HG02588 (cell line): ENCODE results near the gene ZNF879.

Experiments used
- ATAC-seq: cut with Tn5 transposase; IDR thresholded peaks from one replicate; pipeline ENCODE4 v1.9.1; 2021; ENCODE audit warnings: mild to moderate bottlenecking, moderate library complexity; ENCODE audit not compliant: unreplicated experiment

The ZNF879 gene

DNA sequence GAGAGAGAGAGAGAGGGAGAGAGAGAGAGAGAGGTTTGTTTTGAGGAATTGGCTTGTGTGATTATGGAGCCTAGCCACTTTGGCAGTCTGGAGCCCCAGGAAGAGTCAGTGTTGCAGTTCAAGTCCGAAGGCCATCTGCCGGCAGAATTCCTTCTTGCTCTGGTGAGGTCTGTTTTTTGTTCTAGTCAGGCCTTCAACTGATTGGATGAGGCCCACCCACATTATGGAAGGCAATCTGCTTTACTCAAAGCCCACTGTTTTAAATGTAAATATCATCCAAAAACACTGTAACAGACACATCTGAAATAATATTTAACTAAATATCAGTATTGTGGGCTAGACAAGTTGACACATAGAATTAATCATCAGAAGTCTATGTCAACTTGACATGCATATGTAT, 17.0 kb upstream of the ZNF879 start:
- ATAC-seq: no peak

DNA sequence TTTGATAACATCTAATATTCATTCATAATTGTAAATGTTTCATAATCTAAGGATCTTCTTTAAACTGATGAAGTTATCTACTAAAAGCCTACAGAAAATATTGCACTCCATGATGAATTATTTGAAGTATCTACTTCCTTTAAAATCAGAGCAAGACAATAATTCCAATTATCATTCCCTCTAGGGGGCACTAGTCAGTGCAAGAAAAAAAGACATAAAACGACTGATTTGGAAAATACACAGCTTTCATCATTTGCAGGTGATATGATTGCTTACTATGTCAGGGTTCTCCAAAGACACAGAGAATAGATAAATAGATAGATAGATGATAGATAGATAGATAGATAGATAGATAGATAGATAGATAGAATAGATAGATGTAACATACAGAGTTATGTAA, 14.9 kb upstream of the ZNF879 start:
- no peak for ATAC-seq

- ATAC-seq: no peak
Observed at GRCh38 chr5:179033004-179033580, 9.5 kb downstream of the ZNF879 start.

DNA sequence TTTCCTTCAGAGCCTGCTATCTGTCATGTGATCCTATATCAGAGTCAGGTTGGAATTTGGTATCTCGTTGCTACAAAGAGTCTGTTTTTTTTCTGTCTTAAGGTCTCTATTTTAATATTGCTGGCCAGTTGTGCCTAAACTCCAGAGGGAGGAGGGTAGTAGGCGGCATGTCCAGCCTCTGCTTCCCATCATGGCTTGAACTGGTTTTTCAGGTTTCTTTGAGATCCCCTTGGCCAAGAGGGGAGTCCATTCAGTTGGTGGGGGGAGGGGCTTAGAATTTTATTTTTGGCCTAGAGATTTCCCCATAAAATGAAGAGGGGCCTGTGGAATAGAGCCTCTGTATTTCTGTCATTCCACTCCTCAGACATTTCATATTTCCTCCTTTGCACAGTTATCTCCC, 21.2 kb downstream of the ZNF879 start:
- no peak for ATAC-seq

DNA sequence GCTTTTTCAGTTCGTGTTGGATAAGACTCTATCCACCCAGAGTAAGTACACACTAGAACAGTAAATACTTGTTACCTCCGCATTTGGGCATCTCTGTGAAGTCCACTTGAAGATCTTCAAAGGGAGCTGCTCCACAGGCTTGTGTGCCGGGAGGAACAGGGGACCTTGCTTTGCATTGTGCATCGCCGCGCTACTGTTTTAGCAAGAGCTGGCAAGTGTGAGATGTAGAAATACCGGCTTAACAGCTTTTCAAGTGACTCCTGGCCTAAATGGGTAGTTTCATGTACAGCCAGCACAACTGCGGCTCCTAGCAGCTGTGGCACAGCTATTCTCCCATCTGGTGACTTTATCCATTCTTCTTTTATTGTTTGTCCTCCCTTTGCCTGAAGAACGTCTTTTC, 28.2 kb downstream of the ZNF879 start:
- no peak for ATAC-seq

- no peak for ATAC-seq
Observed at GRCh38 chr5:179054036-179054785, 30.6 kb downstream of the ZNF879 start.

GRCh38 chr5:179054876-179055275, 31.3 kb downstream of the ZNF879 start:
- no peak for ATAC-seq

GRCh38 chr5:179055436-179055835, 31.8 kb downstream of the ZNF879 start:
- ATAC-seq: no peak

GRCh38 chr5:179055841-179056240, 32.2 kb downstream of the ZNF879 start:
- no peak for ATAC-seq

DNA sequence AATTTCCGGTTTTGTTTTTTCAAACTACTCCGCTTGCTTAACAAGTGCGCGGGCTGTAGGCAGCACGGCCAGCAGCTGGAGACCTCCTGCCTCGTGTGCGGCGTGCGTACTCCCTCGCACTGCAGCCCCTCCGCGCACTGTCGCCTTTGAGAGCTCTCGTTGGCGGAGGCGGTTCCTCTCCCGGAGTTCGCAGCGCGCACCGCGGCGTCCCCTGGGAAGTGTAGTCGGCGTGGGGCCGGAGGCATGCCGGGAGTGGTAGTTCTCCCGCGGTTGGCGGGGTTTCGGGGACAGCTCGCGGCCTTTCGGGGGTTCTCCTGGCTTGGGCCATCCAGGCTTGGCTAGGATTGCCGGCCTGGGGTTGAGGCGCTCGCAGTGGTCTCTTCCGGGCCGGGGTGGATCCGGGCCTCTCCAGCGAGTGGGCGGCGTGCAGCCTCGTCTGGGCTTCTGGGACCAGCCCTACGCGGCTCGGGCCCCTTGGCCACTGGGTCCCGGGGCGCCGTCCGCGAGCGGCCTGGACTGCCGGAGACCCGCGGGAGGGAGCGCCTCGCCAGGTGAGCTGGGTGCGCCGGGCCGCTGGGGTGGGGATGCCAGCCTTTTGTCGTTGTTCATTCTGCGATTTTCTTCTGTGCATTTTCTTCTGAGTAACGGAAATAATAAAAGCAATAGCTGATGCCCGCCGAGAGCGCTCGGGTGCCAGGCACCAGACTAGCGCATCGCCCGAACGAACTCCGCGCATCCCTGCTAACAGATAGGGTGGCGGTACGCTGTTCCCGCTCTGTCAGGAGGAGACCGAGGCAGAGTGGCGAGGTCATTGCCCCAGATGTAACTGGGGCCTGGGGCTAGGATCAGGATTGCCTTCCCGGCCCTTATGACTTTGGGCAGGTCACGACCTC, 36.8 kb downstream of the ZNF879 start, which contains the start of gene ZNF354C:
Gene ZNF354C, plus strand, starts transcription at position 258 of the 893 bp plus-strand sequence. CDS start 1,696 bp downstream, outside the sequence.
- peak; percentile 50 for ATAC-seq

DNA sequence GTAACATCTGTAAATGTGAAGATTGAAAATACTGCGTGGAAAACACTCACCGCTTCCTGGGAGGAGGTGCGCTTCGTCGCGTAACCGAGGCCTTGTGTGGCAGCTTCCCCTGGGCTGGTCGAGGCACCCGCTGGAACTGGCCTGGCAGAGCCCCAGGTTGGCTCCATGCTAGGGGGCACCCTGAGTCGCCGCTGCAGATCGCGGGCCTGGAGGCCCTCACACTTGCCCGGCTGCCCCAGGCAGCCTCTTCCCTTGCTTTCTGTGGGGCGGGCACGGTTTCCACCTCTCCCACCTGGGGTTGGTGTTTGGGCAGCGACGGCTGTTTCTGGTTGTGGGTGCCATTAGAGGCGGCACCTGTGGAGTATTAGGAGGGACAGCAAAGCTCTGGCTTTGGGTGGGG, 37.4 kb downstream of the ZNF879 start:
- ATAC-seq: no peak

- no peak for ATAC-seq
Observed at GRCh38 chr5:179065703-179066102, 42.1 kb downstream of the ZNF879 start.

GRCh38 chr5:179079165-179079987, 55.8 kb downstream of the ZNF879 start:
- ATAC-seq: no peak

GRCh38 chr5:179080724-179081123, 57.1 kb downstream of the ZNF879 start:
- ATAC-seq: no peak
